Erythroblast (primary cell): ENCODE measurements around the gene ALDOA.

Experiments used
- GATA1 ChIP-seq: IDR thresholded peaks from 2 replicates; pipeline ENCODE4 v1.6.1; 2011; ENCODE audit warnings: low read depth, mild to moderate bottlenecking, control low read depth, low read length, moderate library complexity
- POLR2A ChIP-seq: IDR thresholded peaks from 2 replicates; pipeline ENCODE4 v1.6.1; 2011; ENCODE audit warnings: mild to moderate bottlenecking, low read length

GRCh38 chr16:30092373-30093010, 26.9 kb downstream of the ALDOA start:
- TF ChIP-seq POLR2A (peak; percentile 41), GATA1 (no peak)
